ENCODE results near the gene GALNT10. TPM values are rescaled to one million over a fixed set of nuclear protein-coding genes. Genes with fewer than 3 reads are reported as not detected.

Gene GALNT10
- total RNA-seq, 2 donors from 2014 or later = 30.2 to 43.4 TPM

DNA sequence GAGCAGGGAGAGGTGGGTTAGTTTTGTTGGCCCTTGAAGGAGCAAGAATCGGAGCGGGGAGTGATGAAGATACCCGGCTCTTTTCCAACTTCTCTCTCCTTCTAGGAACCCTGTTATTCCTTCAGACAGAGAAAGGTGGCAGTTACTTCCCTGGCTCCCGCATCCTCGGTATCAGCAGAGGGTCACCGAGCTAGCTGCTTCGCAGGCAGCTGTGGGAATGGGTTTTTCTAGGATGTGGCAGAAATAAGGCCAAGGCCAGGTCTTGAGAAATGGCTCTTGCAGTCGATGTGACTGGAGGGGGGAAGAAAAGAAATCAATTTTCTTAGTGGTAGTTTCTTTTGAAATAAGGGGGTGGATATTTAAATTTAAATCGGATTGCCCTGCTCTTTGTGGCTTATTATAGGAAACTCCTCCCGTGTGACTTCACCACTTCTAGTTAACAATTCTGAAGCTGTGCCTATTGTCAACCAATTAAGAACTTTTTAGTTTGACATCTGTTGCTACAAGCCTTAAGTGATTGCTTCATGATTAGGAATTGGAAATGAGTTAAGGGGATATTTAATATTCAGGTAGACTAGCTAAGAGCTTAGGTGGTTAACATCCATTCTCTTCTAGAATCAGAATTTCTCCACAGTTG lies 256.7 kb downstream of the GALNT10 start:
- TF ChIP-seq, protein P1, sequence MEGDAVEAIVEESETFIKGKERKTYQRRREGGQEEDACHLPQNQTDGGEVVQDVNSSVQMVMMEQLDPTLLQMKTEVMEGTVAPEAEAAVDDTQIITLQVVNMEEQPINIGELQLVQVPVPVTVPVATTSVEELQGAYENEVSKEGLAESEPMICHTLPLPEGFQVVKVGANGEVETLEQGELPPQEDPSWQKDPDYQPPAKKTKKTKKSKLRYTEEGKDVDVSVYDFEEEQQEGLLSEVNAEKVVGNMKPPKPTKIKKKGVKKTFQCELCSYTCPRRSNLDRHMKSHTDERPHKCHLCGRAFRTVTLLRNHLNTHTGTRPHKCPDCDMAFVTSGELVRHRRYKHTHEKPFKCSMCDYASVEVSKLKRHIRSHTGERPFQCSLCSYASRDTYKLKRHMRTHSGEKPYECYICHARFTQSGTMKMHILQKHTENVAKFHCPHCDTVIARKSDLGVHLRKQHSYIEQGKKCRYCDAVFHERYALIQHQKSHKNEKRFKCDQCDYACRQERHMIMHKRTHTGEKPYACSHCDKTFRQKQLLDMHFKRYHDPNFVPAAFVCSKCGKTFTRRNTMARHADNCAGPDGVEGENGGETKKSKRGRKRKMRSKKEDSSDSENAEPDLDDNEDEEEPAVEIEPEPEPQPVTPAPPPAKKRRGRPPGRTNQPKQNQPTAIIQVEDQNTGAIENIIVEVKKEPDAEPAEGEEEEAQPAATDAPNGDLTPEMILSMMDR (conservative IDR thresholded peaks at IDR 0.05) = no peak
- no peak for DNase-seq
- Mint-ChIP-seq H3K4me3 (peak overlapping the region; percentile 89), H3K27me3 (ENCODE audit: insufficient read depth) (peaks cover 3% of the 10 kb centered on the region), H3K9me3 (no peaks in the 10 kb centered on the region), H3K27ac (no peak overlapping the region), H3K36me3 (ENCODE audit: low read depth) (peaks cover 12% of the 10 kb centered on the region), H3K4me1 (peaks cover 10% of the 10 kb centered on the region)
- peaks cover 3% of the 10 kb centered on the region for H3K4me1 ChIP-seq (ENCODE audit: control insufficient read depth, insufficient read depth, low read length)
- no peaks in the 10 kb centered on the region for H3K9me3 ChIP-seq (ENCODE audit: control insufficient read depth, low read length)
- H3K9ac ChIP-seq (ENCODE audit: extremely low read depth, low read length, poor library complexity, severe bottlenecking) = no peak overlapping the region
- no peak overlapping the region for H3K27ac ChIP-seq (ENCODE audit: low read depth, low read length)
- 0 to 6% methylated on average over 5 to 10 of the region's 10 CpGs for WGBS, 2 experiments (ENCODE audit: insufficient coverage in 1 of 2, insufficient read length in 1 of 2)
- H3K36me3 ChIP-seq (ENCODE audit: control insufficient read depth, insufficient read depth, low read length) = peaks cover 23% of the 10 kb centered on the region
- no peaks in the 10 kb centered on the region for H3K27me3 ChIP-seq (ENCODE audit: control insufficient read depth, insufficient read depth, low read length, poor library complexity, severe bottlenecking)
- H3K4me3 ChIP-seq (ENCODE audit: low read length) = peak overlapping the region; percentile 97

DNA sequence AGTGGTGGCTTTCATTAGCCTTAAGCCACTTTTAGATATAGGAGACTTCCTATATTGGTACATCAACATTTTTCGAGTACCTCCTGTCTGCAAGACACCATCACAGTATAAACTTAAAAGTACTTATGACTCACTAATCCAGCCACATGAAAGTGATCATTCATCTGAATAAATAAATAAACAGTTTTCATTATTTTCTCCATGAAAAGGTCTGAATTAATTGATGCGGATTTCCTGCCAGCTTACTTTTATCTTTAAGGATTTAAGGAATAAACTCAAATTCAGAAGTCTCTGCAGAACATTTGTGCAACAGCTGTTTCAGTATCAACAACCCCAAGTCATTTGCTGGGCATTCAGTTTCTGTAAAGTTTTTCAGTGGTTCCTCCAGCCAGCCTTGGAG lies 259.3 kb downstream of the GALNT10 start:
- no peaks in the 10 kb centered on the region for H3K9me3 ChIP-seq (ENCODE audit: control insufficient read depth, low read length)
- no peaks in the 10 kb centered on the region for H3K9me3 Mint-ChIP-seq
- peaks cover 42% of the 10 kb centered on the region for H3K36me3 ChIP-seq (ENCODE audit: control insufficient read depth, insufficient read depth, low read length)
- peaks cover 3% of the 10 kb centered on the region for H3K4me1 ChIP-seq (ENCODE audit: control insufficient read depth, insufficient read depth, low read length)
- DNase-seq = no peak
- WGBS, 2 experiments (ENCODE audit: insufficient coverage in 1 of 2, insufficient read length in 1 of 2) = 94 to 100% methylated on average over 1 to 2 of the region's 2 CpGs
- H3K27ac Mint-ChIP-seq = no peak overlapping the region
- H3K4me1 Mint-ChIP-seq = peaks cover 7% of the 10 kb centered on the region
- no peak overlapping the region for H3K27ac ChIP-seq (ENCODE audit: low read depth, low read length)
- no peaks in the 10 kb centered on the region for H3K27me3 ChIP-seq (ENCODE audit: control insufficient read depth, insufficient read depth, low read length, poor library complexity, severe bottlenecking)
- peaks cover 32% of the 10 kb centered on the region for H3K36me3 Mint-ChIP-seq (ENCODE audit: low read depth)
- no peak overlapping the region for H3K4me3 ChIP-seq (ENCODE audit: low read length)
- no peak overlapping the region for H3K4me3 Mint-ChIP-seq
- H3K9ac ChIP-seq (ENCODE audit: extremely low read depth, low read length, poor library complexity, severe bottlenecking) = no peak overlapping the region
- TF ChIP-seq, protein P1 (conservative IDR thresholded peaks at IDR 0.05) = no peak
- peaks cover under 1% of the 10 kb centered on the region for H3K27me3 Mint-ChIP-seq (ENCODE audit: insufficient read depth)

DNA sequence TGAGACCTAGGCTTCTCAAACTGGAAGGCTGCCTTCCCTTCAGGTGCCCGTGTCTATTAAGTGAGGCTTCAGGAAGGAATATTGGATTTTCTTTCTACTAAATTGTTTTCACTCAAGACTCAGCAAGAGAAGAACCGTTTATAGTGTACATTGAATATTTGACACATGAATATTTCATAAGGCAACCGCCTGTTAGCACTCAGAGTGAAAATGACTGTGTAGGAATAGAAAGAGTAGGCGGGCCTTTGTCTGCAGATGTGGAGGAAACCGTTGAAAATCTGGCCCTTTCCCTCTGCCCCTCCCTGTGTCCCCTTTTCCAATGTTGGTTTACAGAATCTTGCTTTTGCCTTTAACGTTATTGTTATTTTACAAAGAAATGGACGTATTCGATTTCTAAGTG lies 261.4 kb downstream of the GALNT10 start:
- 93 to 95% methylated on average over 5 to 8 of the region's 8 CpGs for WGBS, 2 experiments (ENCODE audit: insufficient coverage in 1 of 2, insufficient read length in 1 of 2)

More for the DNA sequence above, 261.4 kb downstream of the GALNT10 start:
- TF ChIP-seq, protein P1 (conservative IDR thresholded peaks at IDR 0.05) = no peak
- Histone ChIP-seq H3K27me3 (ENCODE audit: control insufficient read depth, insufficient read depth, low read length, poor library complexity, severe bottlenecking) (no peaks in the 10 kb centered on the region), H3K4me3 (ENCODE audit: low read length) (no peak overlapping the region), H3K4me1 (ENCODE audit: control insufficient read depth, insufficient read depth, low read length) (peaks cover 3% of the 10 kb centered on the region), H3K9ac (ENCODE audit: extremely low read depth, low read length, poor library complexity, severe bottlenecking) (no peak overlapping the region), H3K27ac (ENCODE audit: low read depth, low read length) (no peak overlapping the region), H3K9me3 (ENCODE audit: control insufficient read depth, low read length) (no peaks in the 10 kb centered on the region), H3K36me3 (ENCODE audit: control insufficient read depth, insufficient read depth, low read length) (peaks cover 64% of the 10 kb centered on the region)
- Mint-ChIP-seq H3K36me3 (ENCODE audit: low read depth) (peaks cover 47% of the 10 kb centered on the region), H3K9me3 (no peaks in the 10 kb centered on the region), H3K27me3 (ENCODE audit: insufficient read depth) (no peaks in the 10 kb centered on the region), H3K27ac (no peak overlapping the region), H3K4me1 (peaks cover 6% of the 10 kb centered on the region), H3K4me3 (no peak overlapping the region)
- no peak for DNase-seq

Measured in endodermal cell (in vitro differentiated cells).